Mesenchymal stem cell (in vitro differentiated cells and primary cell): ENCODE data around the gene SARS1.

Source experiments
- DNase-seq: peaks from one replicate; pipeline ENCODE4 v3.0.0-alpha.2; 2013
- H2AFZ ChIP-seq: one replicate; pipeline ENCODE4 v1.6.1; 2013; ENCODE audit warnings: low read depth, mild to moderate bottlenecking, control low read depth, inconsistent platforms, low read length, moderate library complexity
- H2AK5ac ChIP-seq: 2 replicates; pipeline ENCODE4 v1.6.1; 2013; ENCODE audit warnings: low read length, moderate library complexity, mild to moderate bottlenecking, inconsistent platforms; ENCODE audit not compliant: severe bottlenecking
- H2BK120ac ChIP-seq: one replicate; pipeline ENCODE4 v1.6.1; 2013; ENCODE audit warnings: low read depth, mild to moderate bottlenecking, inconsistent platforms, low read length, moderate library complexity
- H2BK12ac ChIP-seq, 2 experiments: one replicate each; pipeline ENCODE4 v1.6.1; 2013; ENCODE audit warnings: inconsistent platforms in 2 of 2, low read length in 2 of 2, mild to moderate bottlenecking in 2 of 2, moderate library complexity in 2 of 2, control low read depth in 1 of 2
- H2BK15ac ChIP-seq: one replicate; pipeline ENCODE4 v1.6.1; 2013; ENCODE audit warnings: mild to moderate bottlenecking, low read depth, inconsistent platforms; ENCODE audit not compliant: poor library complexity, severe bottlenecking
- H2BK5ac ChIP-seq: 2 replicates; pipeline ENCODE4 v1.6.1; 2013; ENCODE audit warnings: low read depth, mild to moderate bottlenecking, low read length, control low read depth, inconsistent platforms; ENCODE audit not compliant: poor library complexity, severe bottlenecking
- H3K14ac ChIP-seq, 2 experiments: one replicate each; pipeline ENCODE4 v1.6.1; 2013; ENCODE audit warnings: inconsistent platforms in 2 of 2, low read length in 2 of 2, control low read depth in 1 of 2, mild to moderate bottlenecking in 1 of 2, moderate library complexity in 1 of 2
- H3K18ac ChIP-seq, 2 experiments: one replicate each; pipeline ENCODE4 v1.6.1; 2013; ENCODE audit warnings: inconsistent platforms in 2 of 2, low read length in 2 of 2, control low read depth in 1 of 2, low read depth in 1 of 2, mild to moderate bottlenecking in 1 of 2
- H3K23ac ChIP-seq, 2 experiments: one replicate each; pipeline ENCODE4 v1.6.1; 2013; ENCODE audit warnings: inconsistent platforms in 2 of 2, low read length in 2 of 2, mild to moderate bottlenecking in 2 of 2, moderate library complexity in 2 of 2, control low read depth in 1 of 2
- H3K27ac ChIP-seq: 2 replicates; pipeline ENCODE4 v1.5.1; 2013; ENCODE audit warnings: mild to moderate bottlenecking, moderate library complexity, low read length, control low read depth, inconsistent platforms; ENCODE audit not compliant: poor library complexity, severe bottlenecking
- H3K27me3 ChIP-seq, 2 experiments: 2 replicates each; pipeline versions ENCODE4 v1.6.1 to v1.7.0; 2013; ENCODE audit warnings: low read length in 2 of 2, mild to moderate bottlenecking in 2 of 2, moderate library complexity in 2 of 2, control low read depth in 1 of 2, inconsistent platforms in 1 of 2; ENCODE audit not compliant: control insufficient read depth in 1 of 2, insufficient read depth in 1 of 2
- H3K36me3 ChIP-seq, 2 experiments: 2 replicates each; pipeline versions ENCODE4 v1.6.1 to v1.7.0; 2013; ENCODE audit warnings: low read length in 2 of 2, control low read depth in 1 of 2, inconsistent platforms in 1 of 2, low read depth in 1 of 2, mild to moderate bottlenecking in 1 of 2; ENCODE audit not compliant: insufficient read depth in 2 of 2, control insufficient read depth in 1 of 2
- H3K4ac ChIP-seq, 2 experiments: one replicate each; pipeline ENCODE4 v1.6.1; 2013; ENCODE audit warnings: inconsistent platforms in 2 of 2, low read length in 2 of 2, mild to moderate bottlenecking in 2 of 2, moderate library complexity in 2 of 2, control low read depth in 1 of 2, low read depth in 1 of 2
- H3K4me1 ChIP-seq: 2 replicates; pipeline ENCODE4 v1.6.1; 2013; ENCODE audit warnings: low read depth, low read length, control low read depth; ENCODE audit not compliant: control insufficient read depth, insufficient read depth
- H3K4me2 ChIP-seq: 2 replicates; pipeline ENCODE4 v1.6.1; 2013; ENCODE audit warnings: low read length, mild to moderate bottlenecking, inconsistent platforms; ENCODE audit not compliant: poor library complexity, severe bottlenecking
- H3K4me3 ChIP-seq, 2 experiments: 2 replicates each; pipeline versions ENCODE4 v1.5.1 to v1.7.0; 2013; ENCODE audit warnings: low read length in 2 of 2, mild to moderate bottlenecking in 2 of 2, control low read depth in 1 of 2, low read depth in 1 of 2; ENCODE audit not compliant: insufficient read depth in 1 of 2
- H3K79me1 ChIP-seq: replicated peaks from 2 replicates; pipeline ENCODE4 v1.6.1; 2013; ENCODE audit warnings: mild to moderate bottlenecking, control low read depth, low read length, inconsistent platforms; ENCODE audit not compliant: poor library complexity, severe bottlenecking
- H3K9ac ChIP-seq: 2 replicates; pipeline ENCODE4 v1.7.0; 2013; ENCODE audit warnings: mild to moderate bottlenecking, low read length, moderate library complexity
- H3K9me3 ChIP-seq: 2 replicates; pipeline ENCODE4 v1.7.0; 2013; ENCODE audit warnings: mild to moderate bottlenecking, low read length; ENCODE audit not compliant: control insufficient read depth
- H4K8ac ChIP-seq: one replicate; pipeline ENCODE4 v1.6.1; 2013; ENCODE audit warnings: inconsistent platforms, mild to moderate bottlenecking, low read length, moderate library complexity
- H4K91ac ChIP-seq: one replicate; pipeline ENCODE4 v1.6.1; 2013; ENCODE audit warnings: mild to moderate bottlenecking, low read length, inconsistent platforms
- WGBS: methylation state at CpG from one replicate; pipeline ENCODE4 v1.1.7; 2013; ENCODE audit warnings: mixed read lengths; 5-methylcytosine and 5-hydroxymethylcytosine counted together

The SARS1 gene

GRCh38 chr1:109259674-109260557 is 46.2 kb downstream of the SARS1 start:
- no peak for DNase-seq
- no peak overlapping the region for H4K8ac ChIP-seq
- H2BK120ac ChIP-seq: no peak overlapping the region
- H2AK5ac ChIP-seq: no peak overlapping the region
- H3K4me2 ChIP-seq: no peak overlapping the region
- no peak overlapping the region for H2AFZ ChIP-seq
- peaks cover 43% of the 10 kb centered on the region for H3K4me1 ChIP-seq
- H2BK15ac ChIP-seq: no peak overlapping the region
- no peaks in the 10 kb centered on the region for H3K9me3 ChIP-seq
- peaks cover 0 to 32% of the 10 kb centered on the region in 2 experiments for H3K27me3 ChIP-seq
- H3K36me3 ChIP-seq: peaks cover 0 to 53% of the 10 kb centered on the region in 2 experiments
- no peak overlapping the region for H2BK12ac ChIP-seq
- H3K27ac ChIP-seq: no peak overlapping the region
- no peak overlapping the region for H3K18ac ChIP-seq
- peaks cover 3% of the 10 kb centered on the region for H3K79me1 ChIP-seq
- no peak overlapping the region for H3K4me3 ChIP-seq
- no peak overlapping the region for H3K4ac ChIP-seq
- H4K91ac ChIP-seq: no peak overlapping the region
- H3K9ac ChIP-seq: no peak overlapping the region
- WGBS: 77% methylated on average over 5 of the region's 7 CpGs
- no peak overlapping the region for H2BK5ac ChIP-seq
- no peak overlapping the region for H3K23ac ChIP-seq
- no peak overlapping the region for H3K14ac ChIP-seq

GRCh38 chr1:109261006-109261405 is 47.3 kb downstream of the SARS1 start:
- Histone ChIP-seq H2AK5ac (no peak overlapping the region), H3K9ac (no peak overlapping the region), H2BK5ac (no peak overlapping the region), H3K4me1 (peaks cover 35% of the 10 kb centered on the region), H2BK120ac (no peak overlapping the region), H2AFZ (no peak overlapping the region), H3K36me3 (peaks cover 0 to 59% of the 10 kb centered on the region in 2 experiments), H3K9me3 (no peaks in the 10 kb centered on the region), H3K79me1 (no peaks in the 10 kb centered on the region), H4K8ac (no peak overlapping the region), H3K18ac (no peak overlapping the region), H3K14ac (no peak overlapping the region), H4K91ac (no peak overlapping the region), H2BK12ac (no peak overlapping the region), H3K23ac (no peak overlapping the region), H3K27me3 (peaks cover 0 to 25% of the 10 kb centered on the region in 2 experiments), H3K4me2 (no peak overlapping the region), H2BK15ac (no peak overlapping the region), H3K27ac (no peak overlapping the region), H3K4me3 (no peak overlapping the region), H3K4ac (no peak overlapping the region)
- WGBS: 91% methylated on average over 16 of the region's 16 CpGs
- DNase-seq: no peak

DNA sequence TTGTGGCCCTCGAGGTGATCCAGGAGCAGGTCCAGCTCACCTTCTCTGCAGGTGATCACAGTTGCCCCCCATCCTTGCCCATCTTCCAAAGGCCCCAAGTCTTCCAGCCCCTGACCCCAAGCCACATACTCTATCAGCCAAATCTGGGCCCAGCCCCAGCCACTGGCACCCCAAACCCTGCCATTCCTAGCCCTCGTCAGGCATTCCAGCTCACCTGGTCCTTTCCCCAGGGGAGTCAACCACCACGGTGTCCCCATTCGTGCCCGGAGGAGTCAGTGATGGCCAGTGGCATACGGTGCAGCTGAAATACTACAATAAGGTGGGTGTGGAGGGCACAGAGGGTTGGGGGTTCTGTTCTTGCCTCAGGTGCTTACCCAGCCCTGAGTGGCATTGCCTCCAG is 47.9 kb downstream of the SARS1 start:
- H2BK15ac ChIP-seq: peak overlapping the region; percentile 61
- no peak overlapping the region for H2BK5ac ChIP-seq
- H2BK120ac ChIP-seq: no peak overlapping the region
- H3K9ac ChIP-seq: no peak overlapping the region
- peaks cover 0 to 60% of the 10 kb centered on the region in 2 experiments for H3K36me3 ChIP-seq
- no peak overlapping the region for H3K14ac ChIP-seq
- H2BK12ac ChIP-seq: no peak overlapping the region
- 97% methylated on average over 6 of the region's 6 CpGs for WGBS
- H3K79me1 ChIP-seq: no peaks in the 10 kb centered on the region
- no peak overlapping the region for H3K27ac ChIP-seq
- no peaks in the 10 kb centered on the region for H3K9me3 ChIP-seq
- H3K23ac ChIP-seq: no peak overlapping the region
- H3K4me2 ChIP-seq: no peak overlapping the region
- H3K18ac ChIP-seq: no peak overlapping the region
- DNase-seq: no peak
- H3K4ac ChIP-seq: no peak overlapping the region
- H4K91ac ChIP-seq: no peak overlapping the region
- H3K4me3 ChIP-seq: no peak overlapping the region
- H2AK5ac ChIP-seq: no peak overlapping the region
- no peak overlapping the region for H4K8ac ChIP-seq
- H3K27me3 ChIP-seq: peaks cover 0 to 21% of the 10 kb centered on the region in 2 experiments
- H2AFZ ChIP-seq: no peak overlapping the region
- H3K4me1 ChIP-seq: peaks cover 35% of the 10 kb centered on the region

DNA sequence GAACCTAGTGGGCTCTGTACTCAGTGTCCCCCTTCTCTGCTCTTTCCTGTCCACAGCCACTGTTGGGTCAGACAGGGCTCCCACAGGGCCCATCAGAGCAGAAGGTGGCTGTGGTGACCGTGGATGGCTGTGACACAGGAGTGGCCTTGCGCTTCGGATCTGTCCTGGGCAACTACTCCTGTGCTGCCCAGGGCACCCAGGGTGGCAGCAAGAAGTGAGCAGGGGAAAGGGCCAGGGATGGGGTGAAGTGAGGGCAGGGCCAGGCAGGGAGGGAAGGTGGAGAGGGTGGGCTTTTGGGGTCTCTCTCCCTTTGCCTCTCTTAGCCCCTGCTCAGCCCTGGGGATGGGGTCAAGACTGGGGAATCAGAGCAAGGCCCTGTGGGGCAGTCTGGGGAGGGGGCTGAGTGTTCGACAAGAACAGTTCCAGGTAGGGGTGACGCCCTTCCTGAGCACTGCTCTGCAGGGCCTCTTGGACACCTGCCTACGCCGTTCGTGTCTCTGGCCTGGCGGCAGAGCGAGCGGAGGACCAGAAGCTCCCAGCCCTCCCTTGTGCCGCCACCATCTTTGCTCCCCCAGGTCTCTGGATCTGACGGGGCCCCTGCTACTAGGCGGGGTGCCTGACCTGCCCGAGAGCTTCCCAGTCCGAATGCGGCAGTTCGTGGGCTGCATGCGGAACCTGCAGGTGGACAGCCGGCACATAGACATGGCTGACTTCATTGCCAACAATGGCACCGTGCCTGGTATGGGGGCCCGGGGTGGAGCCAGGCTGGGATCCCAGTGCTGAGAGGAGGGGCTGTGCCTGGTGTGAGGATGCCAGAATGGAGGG is 48.7 kb downstream of the SARS1 start:
- Histone ChIP-seq H4K8ac (no peak overlapping the region), H2BK12ac (no peak overlapping the region), H3K4me3 (no peak overlapping the region), H3K18ac (no peak overlapping the region), H2BK120ac (no peak overlapping the region), H3K4me1 (peaks cover 37% of the 10 kb centered on the region), H3K27ac (no peak overlapping the region), H3K9me3 (no peaks in the 10 kb centered on the region), H3K23ac (no peak overlapping the region), H3K9ac (no peak overlapping the region), H3K79me1 (no peaks in the 10 kb centered on the region), H2AK5ac (no peak overlapping the region), H2BK5ac (no peak overlapping the region), H3K4me2 (no peak overlapping the region), H3K14ac (no peak overlapping the region), H2BK15ac (no peak overlapping the region), H2AFZ (no peak overlapping the region), H3K27me3 (peaks cover 0 to 21% of the 10 kb centered on the region in 2 experiments), H4K91ac (no peak overlapping the region), H3K4ac (no peak overlapping the region), H3K36me3 (peaks cover 0 to 63% of the 10 kb centered on the region in 2 experiments)
- no peak for DNase-seq
- 92% methylated on average over 22 of the region's 22 CpGs for WGBS
